HG03064 (cell line): ENCODE measurements around the gene NANS.
"Not testable (repeated sequence)": the region's sequence is repeated elsewhere in the genome, so short reads cannot be mapped to it uniquely, and the experiment has no call there.

Experiments
- ATAC-seq: cut with Tn5 transposase; IDR thresholded peaks from one replicate; pipeline ENCODE4 v1.9.1; 2021; ENCODE audit warnings: low read depth; ENCODE audit not compliant: unreplicated experiment

Gene NANS

GRCh38 chr9:98056269-98057137, at the start of gene NANS:
TSS of gene NANS (plus strand) at chr9:98056732. CDS start at chr9:98056809, 77 bp downstream.
- ATAC-seq: peak; percentile 93

GRCh38 chr9:98007251-98007928, 49.1 kb upstream of the NANS start:
- ATAC-seq: no peak

- no peak for ATAC-seq
These were observed 47.8 kb upstream of the NANS start for GRCh38 chr9:98008764-98009163.

- no peak for ATAC-seq
These were observed 47.1 kb upstream of the NANS start for GRCh38 chr9:98009437-98009836.

- ATAC-seq: no peak
These were observed 46.6 kb upstream of the NANS start for GRCh38 chr9:98009936-98010335.

- ATAC-seq: no peak
These were observed 46.1 kb upstream of the NANS start for GRCh38 chr9:98010445-98010844.

- ATAC-seq: no peak
These were observed 45.4 kb upstream of the NANS start for GRCh38 chr9:98011122-98011521.

- no peak for ATAC-seq
These were observed 40.3 kb upstream of the NANS start for GRCh38 chr9:98016137-98016680.

- no peak for ATAC-seq
These were observed 39.2 kb upstream of the NANS start for GRCh38 chr9:98017306-98017705.

GRCh38 chr9:98018347-98018746, 38.2 kb upstream of the NANS start:
- ATAC-seq: no peak

- ATAC-seq: no peak
These were observed 37.4 kb upstream of the NANS start for GRCh38 chr9:98019098-98019497.

GRCh38 chr9:98019869-98020268, 36.7 kb upstream of the NANS start:
- not testable (repeated sequence) for ATAC-seq

- no peak for ATAC-seq
These were observed 35.9 kb upstream of the NANS start for GRCh38 chr9:98020476-98021145.

GRCh38 chr9:98021306-98022040, 35.1 kb upstream of the NANS start:
- ATAC-seq: no peak

- ATAC-seq: no peak
These were observed 34.1 kb upstream of the NANS start for GRCh38 chr9:98022447-98022846.

- ATAC-seq: no peak
These were observed 31.8 kb upstream of the NANS start for GRCh38 chr9:98024702-98025101.

GRCh38 chr9:98031169-98031568, 25.4 kb upstream of the NANS start:
- no peak for ATAC-seq

- ATAC-seq: no peak
These were observed 24.6 kb upstream of the NANS start for GRCh38 chr9:98031935-98032334.

- no peak for ATAC-seq
These were observed 21.7 kb upstream of the NANS start for GRCh38 chr9:98034593-98035546.
